Measurements from ENCODE around the gene ZNF609.

ZNF609 gene

DNA sequence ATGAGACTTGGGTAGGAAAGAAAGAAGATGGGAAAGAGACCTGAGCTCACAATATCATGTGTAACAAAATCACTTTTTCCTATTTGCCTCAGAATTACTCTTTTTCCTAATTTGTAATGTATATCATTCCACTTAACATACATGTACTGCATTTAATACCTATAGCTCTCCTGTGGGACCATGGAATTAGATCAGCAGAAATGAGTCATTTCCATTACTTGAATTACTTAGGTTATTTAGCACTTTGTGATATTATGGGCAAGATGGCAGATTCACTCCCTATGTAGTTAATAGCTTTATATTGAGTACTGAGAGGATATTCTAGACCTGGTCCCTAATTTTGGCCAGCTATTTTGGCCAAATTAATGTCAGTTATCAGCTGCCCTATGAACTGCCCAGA, 70.5 kb downstream of the ZNF609 start:
- H3K27ac ChIP-seq = no peak overlapping the region
- TF ChIP-seq CTCF (conservative IDR thresholded peaks at IDR 0.05) = no peak

GRCh38 chr15:64532521-64533315, 72.3 kb downstream of the ZNF609 start:
- H3K27ac ChIP-seq = no peak overlapping the region
- TF ChIP-seq CTCF (conservative IDR thresholded peaks at IDR 0.05) = no peak

DNA sequence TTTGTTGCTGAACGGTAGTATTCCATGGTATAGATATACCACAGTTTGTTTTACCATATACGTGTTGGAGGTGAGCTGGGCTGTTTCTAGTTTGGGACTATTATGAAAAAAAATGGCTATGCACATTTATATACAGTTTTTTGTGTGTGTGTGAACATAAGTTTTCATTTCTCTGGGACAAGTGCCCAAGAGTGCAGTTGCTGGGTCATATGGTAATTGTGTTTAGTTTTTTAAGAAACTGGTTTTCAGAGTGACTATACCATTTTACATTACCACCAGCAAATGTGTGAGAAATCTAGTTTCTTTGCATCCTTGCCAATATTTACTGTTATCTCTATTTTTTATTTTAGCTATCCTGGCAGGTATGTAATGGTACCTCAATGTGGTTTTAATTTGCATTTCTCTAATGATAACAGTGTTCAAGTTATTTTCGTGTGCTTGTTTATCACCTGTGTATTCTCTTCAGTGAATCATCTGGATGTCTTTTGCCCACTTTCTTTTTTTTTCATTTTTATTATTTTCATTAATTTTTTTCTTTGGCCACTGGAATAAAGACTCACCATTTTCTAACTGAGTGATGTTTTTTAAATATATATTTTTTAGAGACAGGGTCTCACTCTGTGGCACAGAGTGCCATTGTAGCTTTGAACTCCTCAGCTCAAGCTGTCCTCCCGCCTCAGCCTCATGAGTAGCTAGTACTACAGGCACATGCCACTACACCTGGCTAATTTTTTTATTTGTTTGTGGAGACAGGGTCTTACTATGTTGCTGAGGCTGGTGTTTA, 75.3 kb downstream of the ZNF609 start:
- no peak for TF ChIP-seq CTCF (conservative IDR thresholded peaks at IDR 0.05)
- H3K27ac ChIP-seq = no peak overlapping the region

GRCh38 chr15:64536244-64536836, 76.0 kb downstream of the ZNF609 start:
- no peak overlapping the region for H3K27ac ChIP-seq
- no peak for TF ChIP-seq CTCF (conservative IDR thresholded peaks at IDR 0.05)

- TF ChIP-seq CTCF (conservative IDR thresholded peaks at IDR 0.05) = no peak
These were observed 81.7 kb downstream of the ZNF609 start for GRCh38 chr15:64542091-64542490.

GRCh38 chr15:64544450-64544849, 84.1 kb downstream of the ZNF609 start:
- no peak for TF ChIP-seq CTCF (conservative IDR thresholded peaks at IDR 0.05)
- H3K27ac ChIP-seq = peak overlapping the region; percentile 2; the same call in 1 of the 2 replicates

More at GRCh38 chr15:64542091-64542490, 81.7 kb downstream of the ZNF609 start:
- no peak overlapping the region for H3K27ac ChIP-seq

GRCh38 chr15:64547275-64547674, 86.9 kb downstream of the ZNF609 start:
- H3K27ac ChIP-seq = no peak overlapping the region
- no peak for TF ChIP-seq CTCF (conservative IDR thresholded peaks at IDR 0.05)
